Fibroblast of pulmonary artery (primary cell): ENCODE measurements around the gene HAUS5.

Source experiments
- DNase-seq: peaks from one replicate; pipeline ENCODE4 v3.0.0-alpha.2; 2010; ENCODE audit warnings: low read depth
- H3K4me3 ChIP-seq: replicated peaks from 2 replicates; pipeline ENCODE4 v1.5.1; 2011; ENCODE audit warnings: low read depth, mild to moderate bottlenecking, control low read depth, low read length, moderate library complexity
- TF ChIP-seq, protein P1 (sequence below): IDR thresholded peaks from 2 replicates; pipeline ENCODE4 v1.5.1; 2011; ENCODE audit warnings: mild to moderate bottlenecking, control low read depth, low read length, inconsistent platforms; ENCODE audit errors: missing control alignments

The HAUS5 gene

DNA sequence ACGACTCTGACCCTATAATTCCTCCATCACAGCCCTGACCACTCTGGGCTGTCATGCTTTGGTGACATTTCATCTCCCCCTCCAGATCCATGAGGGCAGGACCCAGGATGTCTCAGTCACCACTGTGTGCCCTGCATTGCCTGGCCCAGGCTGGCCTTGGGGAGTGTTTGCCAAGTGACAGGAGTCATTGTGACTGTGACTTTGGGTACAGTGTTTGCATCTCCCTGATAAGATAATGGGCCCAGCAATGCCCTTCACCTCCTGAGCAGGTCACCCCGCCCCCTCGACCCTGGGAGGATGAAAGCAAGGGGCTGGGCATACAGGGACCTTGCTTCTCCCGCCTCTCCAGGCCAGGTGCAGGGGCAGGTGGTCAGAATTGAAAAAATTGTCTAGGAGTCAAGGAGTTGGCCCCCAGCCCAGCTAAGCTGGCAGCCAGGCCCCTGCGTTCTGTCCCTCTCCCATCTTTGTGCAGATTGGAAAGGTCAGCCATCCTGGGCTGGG, 43.2 kb upstream of the HAUS5 start:
- DNase-seq, result no peak
- H3K4me3 ChIP-seq, result no peak overlapping the region
- TF ChIP-seq, protein P1, sequence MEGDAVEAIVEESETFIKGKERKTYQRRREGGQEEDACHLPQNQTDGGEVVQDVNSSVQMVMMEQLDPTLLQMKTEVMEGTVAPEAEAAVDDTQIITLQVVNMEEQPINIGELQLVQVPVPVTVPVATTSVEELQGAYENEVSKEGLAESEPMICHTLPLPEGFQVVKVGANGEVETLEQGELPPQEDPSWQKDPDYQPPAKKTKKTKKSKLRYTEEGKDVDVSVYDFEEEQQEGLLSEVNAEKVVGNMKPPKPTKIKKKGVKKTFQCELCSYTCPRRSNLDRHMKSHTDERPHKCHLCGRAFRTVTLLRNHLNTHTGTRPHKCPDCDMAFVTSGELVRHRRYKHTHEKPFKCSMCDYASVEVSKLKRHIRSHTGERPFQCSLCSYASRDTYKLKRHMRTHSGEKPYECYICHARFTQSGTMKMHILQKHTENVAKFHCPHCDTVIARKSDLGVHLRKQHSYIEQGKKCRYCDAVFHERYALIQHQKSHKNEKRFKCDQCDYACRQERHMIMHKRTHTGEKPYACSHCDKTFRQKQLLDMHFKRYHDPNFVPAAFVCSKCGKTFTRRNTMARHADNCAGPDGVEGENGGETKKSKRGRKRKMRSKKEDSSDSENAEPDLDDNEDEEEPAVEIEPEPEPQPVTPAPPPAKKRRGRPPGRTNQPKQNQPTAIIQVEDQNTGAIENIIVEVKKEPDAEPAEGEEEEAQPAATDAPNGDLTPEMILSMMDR, result no peak

DNA sequence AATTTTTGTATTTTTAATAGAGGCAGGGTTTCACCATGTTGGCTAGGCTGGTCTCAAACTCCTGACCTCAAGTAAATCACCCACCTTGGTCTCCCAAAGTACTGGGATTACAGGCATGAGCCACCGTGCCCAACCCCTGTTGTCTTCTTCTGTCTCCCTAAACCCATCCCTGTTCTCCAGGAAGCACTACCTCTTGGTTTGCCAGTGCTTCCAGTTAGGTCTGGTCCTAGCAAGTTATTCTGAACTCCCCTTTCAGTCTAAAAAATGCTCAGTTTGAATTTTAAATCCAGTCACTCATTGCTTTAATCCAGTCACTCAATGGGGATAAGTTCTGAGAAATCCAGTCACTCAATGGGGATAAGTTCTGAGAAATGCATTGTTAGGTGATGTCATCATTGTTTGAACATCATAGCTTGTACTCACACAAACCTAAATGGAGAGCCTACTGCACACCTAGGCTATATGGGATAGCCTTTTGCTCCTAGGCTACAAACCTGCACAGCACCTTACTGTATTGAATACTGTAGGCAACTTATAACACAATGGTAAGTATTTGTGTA, 41.0 kb upstream of the HAUS5 start:
- TF ChIP-seq, protein P1, result no peak
- DNase-seq, result no peak
- no peak overlapping the region for H3K4me3 ChIP-seq

DNA sequence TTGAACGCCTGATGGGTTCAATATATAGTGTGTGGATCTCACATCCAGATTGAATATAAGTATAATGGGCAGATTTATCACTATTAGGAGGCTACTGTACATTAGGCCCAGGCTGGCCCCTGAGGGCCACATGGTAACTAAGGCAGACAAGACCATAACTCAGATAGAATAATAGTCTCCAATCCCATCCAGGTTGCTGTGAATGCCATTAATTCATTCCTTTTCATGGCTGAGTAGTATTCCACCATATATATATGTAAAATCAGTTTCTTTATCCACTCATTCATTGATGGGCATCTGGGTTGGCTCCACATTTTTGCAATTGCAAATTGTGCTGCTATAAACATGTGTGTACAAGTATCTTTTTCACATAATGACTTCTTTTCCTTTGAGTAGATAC, 34.6 kb upstream of the HAUS5 start:
- no peak for DNase-seq
- TF ChIP-seq, protein P1, result no peak
- no peak overlapping the region for H3K4me3 ChIP-seq

DNA sequence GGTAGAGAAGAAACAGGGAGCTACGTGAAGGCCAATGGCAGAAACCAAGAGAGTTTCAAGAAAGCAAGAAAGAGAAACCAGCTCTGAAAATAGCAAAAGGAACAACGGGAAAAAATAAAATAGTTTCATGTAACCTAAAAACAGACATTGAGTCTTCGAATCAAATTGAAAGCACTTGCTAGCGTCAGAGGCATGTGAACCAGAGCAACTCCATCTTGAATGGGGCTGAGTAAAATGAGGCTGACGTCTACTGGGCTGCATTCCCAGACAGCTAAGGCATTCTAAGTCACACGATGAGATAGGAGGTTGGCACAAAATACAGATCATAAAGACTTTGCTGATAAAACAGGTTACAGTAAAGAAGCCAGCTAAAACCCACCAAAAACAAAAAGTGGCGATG, 33.8 kb upstream of the HAUS5 start:
- no peak for DNase-seq
- H3K4me3 ChIP-seq, result no peak overlapping the region
- TF ChIP-seq, protein P1, result no peak

DNA sequence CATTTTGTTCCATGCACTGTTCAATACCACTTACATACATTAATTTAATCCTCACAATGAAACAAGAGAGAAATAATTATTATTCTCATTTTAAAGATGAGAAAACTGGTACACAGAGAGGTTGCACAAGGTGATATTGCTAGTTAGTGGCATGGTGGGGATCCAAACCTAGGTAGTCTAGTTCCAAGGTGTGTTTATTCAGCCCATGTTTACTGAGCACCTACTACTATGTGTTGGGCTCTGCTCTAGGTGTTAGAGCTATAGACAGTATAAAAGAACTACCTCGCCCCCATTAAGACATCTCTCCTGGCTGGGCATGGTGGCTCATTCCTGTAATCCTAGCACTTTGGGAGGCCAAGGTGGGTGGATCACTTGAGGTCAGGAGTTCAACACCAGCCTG, 29.8 kb upstream of the HAUS5 start:
- H3K4me3 ChIP-seq, result no peak overlapping the region
- no peak for DNase-seq
- TF ChIP-seq, protein P1, result no peak

DNA sequence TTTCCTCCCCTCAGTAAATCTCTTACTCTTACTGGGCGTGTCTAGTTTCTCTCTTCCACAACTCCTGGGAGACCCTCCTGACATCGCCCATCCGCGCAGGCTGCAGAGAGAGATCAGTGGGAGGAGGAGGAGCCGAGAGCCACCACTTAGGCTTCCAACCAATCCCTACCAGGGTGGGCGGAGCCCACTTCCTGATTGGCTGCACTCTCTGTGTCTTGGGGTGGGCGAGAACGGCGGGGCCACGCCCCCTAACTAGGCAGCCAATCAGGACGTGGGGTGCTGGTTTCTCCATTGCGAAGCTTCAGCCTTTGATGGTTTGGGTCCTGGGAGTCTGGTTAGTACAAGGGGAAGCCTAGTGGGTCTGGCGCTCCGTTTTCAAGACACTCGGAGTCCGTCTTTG, 26.7 kb upstream of the HAUS5 start, which contains the start of gene PMIS2:
PMIS2 (plus strand) TSS at position 326 of the 400 bp plus-strand sequence. CDS start 87 bp downstream, outside the sequence.
- no peak for DNase-seq
- no peak within 1 kb of the TSS for H3K4me3 ChIP-seq
- TF ChIP-seq, protein P1, result no peak

DNA sequence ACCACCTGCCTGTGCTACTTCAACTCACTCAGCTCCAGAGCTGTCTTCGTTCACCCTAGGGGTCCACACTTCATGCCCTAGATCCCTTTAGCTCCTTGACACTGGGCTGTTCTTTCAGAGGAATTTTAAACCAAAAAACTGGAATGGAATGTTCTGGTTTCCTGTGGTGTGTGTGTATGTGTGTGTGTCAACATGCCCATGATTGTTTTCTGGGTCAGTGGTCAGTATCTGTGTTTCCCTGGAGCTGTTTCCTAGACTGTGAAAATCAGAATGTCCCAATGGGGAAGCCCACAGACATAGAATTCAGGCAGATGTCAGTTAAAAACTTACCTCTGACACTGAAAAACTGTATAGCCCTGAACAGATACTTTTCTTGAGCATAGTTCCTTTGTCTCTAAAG, 25.2 kb upstream of the HAUS5 start:
- TF ChIP-seq, protein P1, result no peak
- DNase-seq, result peak; percentile 39
- no peak overlapping the region for H3K4me3 ChIP-seq
